ENCODE measurements around the gene PHACTR3.
"Not testable (repeated sequence)": the region's sequence is repeated elsewhere in the genome, so short reads cannot be mapped to it uniquely, and the experiment has no call there.

Gene PHACTR3

DNA sequence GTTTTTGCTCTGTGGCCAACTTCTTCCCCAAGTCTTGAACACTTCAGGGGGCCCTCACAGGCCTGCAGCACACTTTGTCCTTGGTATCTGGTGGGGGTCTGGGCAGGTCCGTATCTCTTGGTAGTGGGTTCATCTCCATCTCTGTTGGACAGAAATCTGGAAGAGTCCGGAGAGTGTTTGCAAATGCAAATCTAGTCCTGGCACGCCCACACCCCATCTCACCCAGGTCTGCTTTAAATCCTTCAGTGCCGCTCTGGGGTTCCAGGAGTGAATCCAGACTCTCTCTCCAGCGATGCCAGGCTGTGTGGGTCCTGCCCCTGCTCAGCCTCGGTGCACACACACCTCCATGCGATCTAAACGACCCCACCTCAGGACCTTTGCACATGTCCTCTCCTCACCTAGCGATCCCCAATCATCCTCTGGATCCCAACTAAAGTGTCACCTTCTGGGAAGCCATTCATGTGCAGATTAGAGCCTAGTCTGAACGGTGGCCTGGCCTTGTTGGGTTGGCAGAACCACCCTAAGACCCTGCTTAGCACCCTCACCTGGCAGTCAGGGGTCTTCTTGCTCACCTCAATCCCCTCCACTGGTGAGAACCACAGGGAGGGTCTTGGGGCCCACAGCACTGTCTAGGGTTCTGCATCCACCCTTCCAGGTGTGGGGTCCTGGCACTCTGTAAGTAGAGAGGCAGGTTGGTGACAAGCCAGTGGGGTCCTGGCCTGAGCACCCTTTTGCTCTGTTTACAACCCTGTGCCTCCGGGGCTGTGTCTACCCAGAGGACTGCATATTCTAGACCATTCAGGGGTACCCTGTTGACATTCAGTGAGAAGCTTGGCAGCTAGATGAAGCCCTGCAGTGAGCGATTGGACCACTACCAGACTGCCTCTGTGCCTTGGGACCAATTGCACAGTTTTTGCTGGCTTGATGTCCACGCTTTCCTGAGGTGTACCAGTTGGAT lies 228.3 kb downstream of the PHACTR3 start:
- no peak overlapping the region for H3K9ac ChIP-seq (ENCODE audit: low read depth, low read length)
- H3K27ac ChIP-seq (ENCODE audit: low read depth, low read length), result no peak overlapping the region
- H3K9me3 ChIP-seq (ENCODE audit: insufficient read depth, low read depth, low read length), result no peaks in the 10 kb centered on the region
- no peaks in the 10 kb centered on the region for H3K36me3 ChIP-seq (ENCODE audit: insufficient read depth, low read length)
- H3K4me1 ChIP-seq (ENCODE audit: insufficient read depth, low read length), result peaks cover 7% of the 10 kb centered on the region; the same call in 1 of the 2 replicates
- 81% methylated on average over 13 of the region's 13 CpGs for WGBS
- H3K27me3 ChIP-seq (ENCODE audit: insufficient read depth, low read length), result 0 out of 2 replicates have a peak, but pooled peaks cover 2% of the 10 kb centered on the region
- no peak overlapping the region for H3K4me3 ChIP-seq (ENCODE audit: low read length)

DNA sequence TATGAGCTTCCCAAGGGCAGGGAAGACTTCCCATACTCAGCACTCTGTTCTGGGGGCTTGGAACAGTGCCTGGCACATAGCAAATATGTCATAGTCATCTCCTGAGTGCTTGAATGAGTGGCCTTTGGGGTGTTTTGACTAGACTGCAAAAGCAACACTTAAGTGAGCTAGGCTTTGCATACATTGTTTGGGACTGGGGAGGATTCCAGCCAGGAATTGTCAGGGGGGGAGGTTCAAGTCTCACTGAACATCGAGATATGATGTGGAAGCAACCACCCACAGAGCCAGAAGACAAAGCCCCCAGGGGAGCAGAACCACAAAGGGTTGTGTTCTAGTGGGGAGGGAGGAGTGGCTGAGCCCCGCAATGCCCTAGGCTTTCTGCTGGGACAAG lies 230.7 kb downstream of the PHACTR3 start:
- peaks cover 7% of the 10 kb centered on the region; the same call in 1 of the 2 replicates for H3K4me1 ChIP-seq (ENCODE audit: insufficient read depth, low read length)
- H3K27ac ChIP-seq (ENCODE audit: low read depth, low read length), result no peak overlapping the region
- H3K36me3 ChIP-seq (ENCODE audit: insufficient read depth, low read length), result no peaks in the 10 kb centered on the region
- WGBS, result 70% methylated on average over 2 of the region's 2 CpGs
- H3K4me3 ChIP-seq (ENCODE audit: low read length), result no peak overlapping the region
- H3K9me3 ChIP-seq (ENCODE audit: insufficient read depth, low read depth, low read length), result no peaks in the 10 kb centered on the region
- no peak overlapping the region for H3K9ac ChIP-seq (ENCODE audit: low read depth, low read length)
- 0 out of 2 replicates have a peak, but pooled peaks cover 2% of the 10 kb centered on the region for H3K27me3 ChIP-seq (ENCODE audit: insufficient read depth, low read length)

GRCh38 chr20:59835448-59836395 lies 231.4 kb downstream of the PHACTR3 start:
- H3K27ac ChIP-seq (ENCODE audit: low read depth, low read length), result no peak overlapping the region

GRCh38 chr20:59836767-59837166 lies 232.4 kb downstream of the PHACTR3 start:
- Histone ChIP-seq H3K9me3 (ENCODE audit: insufficient read depth, low read depth, low read length) (no peaks in the 10 kb centered on the region), H3K4me1 (ENCODE audit: insufficient read depth, low read length) (peaks cover 7% of the 10 kb centered on the region; the same call in 1 of the 2 replicates), H3K27me3 (ENCODE audit: insufficient read depth, low read length) (peaks cover 7% of the 10 kb centered on the region; the same call in 1 of the 2 replicates), H3K4me3 (ENCODE audit: low read length) (no peak overlapping the region), H3K9ac (ENCODE audit: low read depth, low read length) (no peak overlapping the region), H3K36me3 (ENCODE audit: insufficient read depth, low read length) (no peaks in the 10 kb centered on the region), H3K27ac (ENCODE audit: low read depth, low read length) (no peak overlapping the region)
- WGBS, result 80% methylated on average over 6 of the region's 6 CpGs

More at GRCh38 chr20:59835448-59836395, 231.4 kb downstream of the PHACTR3 start:
- no peak overlapping the region for H3K4me3 ChIP-seq (ENCODE audit: low read length)
- H3K9ac ChIP-seq (ENCODE audit: low read depth, low read length), result no peak overlapping the region
- H3K9me3 ChIP-seq (ENCODE audit: insufficient read depth, low read depth, low read length), result no peaks in the 10 kb centered on the region
- peaks cover 7% of the 10 kb centered on the region; the same call in 1 of the 2 replicates for H3K4me1 ChIP-seq (ENCODE audit: insufficient read depth, low read length)
- WGBS, result 64% methylated on average over 16 of the region's 16 CpGs
- 0 out of 2 replicates have a peak, but pooled peaks cover 2% of the 10 kb centered on the region for H3K27me3 ChIP-seq (ENCODE audit: insufficient read depth, low read length)
- no peaks in the 10 kb centered on the region for H3K36me3 ChIP-seq (ENCODE audit: insufficient read depth, low read length)

DNA sequence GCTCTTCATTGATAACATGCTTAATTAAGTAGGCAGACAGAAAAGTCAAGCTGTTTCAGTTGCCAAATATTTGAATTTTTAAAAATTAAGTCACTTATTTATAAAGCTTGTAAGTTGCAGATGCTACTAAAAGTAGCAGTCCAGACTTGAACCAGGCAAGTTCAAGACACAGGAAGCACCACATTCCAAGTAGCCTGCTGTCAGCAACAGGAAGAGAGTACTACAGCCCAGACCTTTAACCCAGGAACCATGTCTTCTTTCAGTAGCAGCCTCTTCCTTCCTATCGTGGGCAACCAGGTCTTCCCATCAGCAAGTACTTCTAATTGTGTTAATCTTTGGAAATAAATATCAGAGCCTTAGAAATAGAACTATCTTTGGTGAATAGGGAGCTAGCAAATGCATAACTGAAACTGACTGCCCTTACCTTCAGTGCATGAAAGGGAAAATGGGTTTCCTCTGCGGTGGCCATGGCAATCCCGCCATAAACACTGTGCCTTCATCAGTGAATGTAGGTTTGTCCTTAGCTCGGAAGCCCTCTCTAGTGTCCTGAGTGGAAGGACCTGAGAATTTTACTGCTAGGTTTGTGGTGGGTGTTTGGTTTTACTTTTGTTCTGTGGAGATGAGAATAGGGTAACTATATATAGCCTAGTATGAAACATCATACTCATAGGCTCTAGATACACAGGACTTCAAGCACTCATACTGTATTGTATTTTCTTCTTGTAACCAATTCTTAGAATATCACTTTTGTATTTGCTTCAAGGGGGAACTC lies 233.5 kb downstream of the PHACTR3 start:
- H3K4me3 ChIP-seq (ENCODE audit: low read length), result no peak overlapping the region
- H3K4me1 ChIP-seq (ENCODE audit: insufficient read depth, low read length), result peaks cover 7% of the 10 kb centered on the region; the same call in 1 of the 2 replicates
- no peak overlapping the region for H3K27ac ChIP-seq (ENCODE audit: low read depth, low read length)
- H3K9ac ChIP-seq (ENCODE audit: low read depth, low read length), result no peak overlapping the region
- H3K9me3 ChIP-seq (ENCODE audit: insufficient read depth, low read depth, low read length), result no peaks in the 10 kb centered on the region
- H3K36me3 ChIP-seq (ENCODE audit: insufficient read depth, low read length), result no peaks in the 10 kb centered on the region
- peaks cover 13% of the 10 kb centered on the region; the same call in 1 of the 2 replicates for H3K27me3 ChIP-seq (ENCODE audit: insufficient read depth, low read length)
- WGBS, result 82% methylated on average over 3 of the region's 4 CpGs

DNA sequence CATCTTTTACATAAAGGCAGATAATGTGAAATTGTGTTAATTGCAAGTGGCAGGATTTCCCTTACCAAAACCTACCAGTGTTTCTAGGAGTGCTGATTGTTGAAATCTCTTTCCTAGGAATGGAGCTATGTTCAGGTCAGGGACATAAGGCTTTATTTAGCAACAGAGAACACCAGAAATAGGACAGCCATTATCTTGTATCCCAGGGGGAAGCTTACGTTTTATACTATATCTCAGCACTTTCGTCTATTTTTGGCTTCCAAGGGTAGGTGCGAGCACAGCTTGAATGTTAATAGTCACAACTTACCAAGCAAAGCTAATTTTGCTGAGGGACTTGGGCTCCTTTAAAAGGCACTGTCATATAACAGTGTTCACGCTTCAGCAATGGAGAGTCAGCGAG lies 235.1 kb downstream of the PHACTR3 start:
- peaks cover 21% of the 10 kb centered on the region for H3K27me3 ChIP-seq (ENCODE audit: insufficient read depth, low read length)
- H3K36me3 ChIP-seq (ENCODE audit: insufficient read depth, low read length), result no peaks in the 10 kb centered on the region
- no peak overlapping the region for H3K4me3 ChIP-seq (ENCODE audit: low read length)
- no peaks in the 10 kb centered on the region for H3K9me3 ChIP-seq (ENCODE audit: insufficient read depth, low read depth, low read length)
- no peak overlapping the region for H3K9ac ChIP-seq (ENCODE audit: low read depth, low read length)
- no peak overlapping the region for H3K27ac ChIP-seq (ENCODE audit: low read depth, low read length)
- 92% methylated on average over 5 of the region's 5 CpGs for WGBS
- peaks cover 7% of the 10 kb centered on the region; the same call in 1 of the 2 replicates for H3K4me1 ChIP-seq (ENCODE audit: insufficient read depth, low read length)

GRCh38 chr20:59845472-59845871 lies 241.1 kb downstream of the PHACTR3 start:
- Histone ChIP-seq H3K27me3 (ENCODE audit: insufficient read depth, low read length) (peaks cover 32% of the 10 kb centered on the region), H3K36me3 (ENCODE audit: insufficient read depth, low read length) (no peaks in the 10 kb centered on the region)

DNA sequence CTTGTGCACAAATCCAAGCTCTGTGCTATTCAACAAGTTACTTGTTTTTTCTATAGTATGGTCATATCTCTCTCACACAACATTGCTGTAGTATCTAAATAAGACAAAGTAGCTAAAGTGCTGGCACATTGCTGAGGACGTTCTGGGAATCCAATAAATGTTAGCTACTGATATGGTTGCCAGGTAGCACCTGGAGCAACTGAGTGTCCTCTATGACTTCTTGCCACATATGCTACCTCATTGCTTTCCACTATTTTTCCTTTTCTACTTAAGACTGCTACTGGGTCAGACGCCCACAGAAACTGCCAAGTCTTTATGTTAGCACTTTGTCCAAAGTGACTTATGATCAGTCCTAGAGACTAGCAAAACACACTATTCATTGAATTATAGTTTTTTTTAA lies 243.8 kb downstream of the PHACTR3 start:
- Histone ChIP-seq H3K27me3 (ENCODE audit: insufficient read depth, low read length) (peaks cover 21% of the 10 kb centered on the region), H3K36me3 (ENCODE audit: insufficient read depth, low read length) (no peaks in the 10 kb centered on the region), H3K9me3 (ENCODE audit: insufficient read depth, low read depth, low read length) (no peaks in the 10 kb centered on the region), H3K4me3 (ENCODE audit: low read length) (no peak overlapping the region), H3K4me1 (ENCODE audit: insufficient read depth, low read length) (no peaks in the 10 kb centered on the region), H3K27ac (ENCODE audit: low read depth, low read length) (no peak overlapping the region), H3K9ac (ENCODE audit: low read depth, low read length) (no peak overlapping the region)
- WGBS, result 71% methylated on average over 2 of the region's 2 CpGs

More at GRCh38 chr20:59845472-59845871, 241.1 kb downstream of the PHACTR3 start:
- H3K9ac ChIP-seq (ENCODE audit: low read depth, low read length), result no peak overlapping the region
- WGBS, result 100% methylated on average over 1 of the region's 3 CpGs
- H3K4me1 ChIP-seq (ENCODE audit: insufficient read depth, low read length), result no peaks in the 10 kb centered on the region
- no peaks in the 10 kb centered on the region for H3K9me3 ChIP-seq (ENCODE audit: insufficient read depth, low read depth, low read length)
- no peak overlapping the region for H3K27ac ChIP-seq (ENCODE audit: low read depth, low read length)
- H3K4me3 ChIP-seq (ENCODE audit: low read length), result no peak overlapping the region

- Histone ChIP-seq H3K36me3 (ENCODE audit: insufficient read depth, low read length) (no peaks in the 10 kb centered on the region), H3K9me3 (ENCODE audit: insufficient read depth, low read depth, low read length) (no peaks in the 10 kb centered on the region), H3K27me3 (ENCODE audit: insufficient read depth, low read length) (peaks cover 11% of the 10 kb centered on the region; the same call in 1 of the 2 replicates), H3K4me3 (ENCODE audit: low read length) (no peak overlapping the region), H3K9ac (ENCODE audit: low read depth, low read length) (no peak overlapping the region), H3K4me1 (ENCODE audit: insufficient read depth, low read length) (no peaks in the 10 kb centered on the region), H3K27ac (ENCODE audit: low read depth, low read length) (no peak overlapping the region)
- 61% methylated on average over 4 of the region's 7 CpGs for WGBS
Observed at GRCh38 chr20:59850018-59850641, 245.8 kb downstream of the PHACTR3 start.

GRCh38 chr20:59856526-59856925 lies 252.2 kb downstream of the PHACTR3 start:
- H3K36me3 ChIP-seq (ENCODE audit: insufficient read depth, low read length), result not testable (repeated sequence)

More at GRCh38 chr20:59856526-59856925, 252.2 kb downstream of the PHACTR3 start:
- H3K4me1 ChIP-seq (ENCODE audit: insufficient read depth, low read length); H3K4me3 ChIP-seq (ENCODE audit: low read length); H3K27ac ChIP-seq (ENCODE audit: low read depth, low read length); H3K9me3 ChIP-seq (ENCODE audit: insufficient read depth, low read depth, low read length); H3K27me3 ChIP-seq (ENCODE audit: insufficient read depth, low read length); H3K9ac ChIP-seq (ENCODE audit: low read depth, low read length): not testable (repeated sequence)
- WGBS, result no CpG with 5 or more reads among the region's 1 CpG
